Activated CD8-positive, alpha-beta memory T cell treated with anti-CD3 and anti-CD28 coated beads for 36 hours (primary cell): ENCODE results near the gene STARD3NL. TPM values are rescaled to one million over a fixed set of nuclear protein-coding genes. Genes with fewer than 3 reads are reported as not detected.
"Not testable (repeated sequence)": the region's sequence is repeated elsewhere in the genome, so short reads cannot be mapped to it uniquely, and the experiment has no call there.

ENCODE experiments used
- CTCF ChIA-PET: fragments of 350-600 bp; sonication (Branson Sonifier 250); formaldehyde crosslinking; loops from one replicate; lab custom pipeline; 2021; ENCODE audit warnings: antibody characterized with exemption; lab: Charles Lee
- POLR2A ChIA-PET: fragments of 350-600 bp; sonication (Branson Sonifier 250); formaldehyde crosslinking; loops from one replicate; lab custom pipeline; 2021; ENCODE audit warnings: antibody characterized with exemption; lab: Charles Lee
- total RNA-seq, 2 experiments: library from RNA; stranded (reverse); gene quantifications; one replicate each; pipeline ENCODE4 v1.2.3, GENCODE V29; 2021

STARD3NL gene
- total RNA-seq, 2 experiments from 2014 or later: 46.4 to 48.1 TPM

- CTCF ChIA-PET, POLR2A ChIA-PET: not testable (repeated sequence)
These were observed 65.3 kb downstream of the STARD3NL start for GRCh38 chr7:38243345-38243744.

GRCh38 chr7:38244516-38244915, 66.5 kb downstream of the STARD3NL start:
- ChIA-PET CTCF (no interaction called here), POLR2A (no interaction called here)

GRCh38 chr7:38245409-38245977, 67.4 kb downstream of the STARD3NL start:
- POLR2A ChIA-PET: no interaction called here
- CTCF ChIA-PET: interaction anchor here (0.9 kb wide), 1 partner anchor 125 kb away, joined by 4 read pairs; no protein-coding TSS in a partner anchor

GRCh38 chr7:38248069-38248567, 70.1 kb downstream of the STARD3NL start:
- POLR2A ChIA-PET: no interaction called here
- CTCF ChIA-PET: interaction anchor here (1.4 kb wide), 1 partner anchor 87 kb away, joined by 3 read pairs; no protein-coding TSS in a partner anchor

GRCh38 chr7:38249849-38250248, 71.8 kb downstream of the STARD3NL start:
- POLR2A ChIA-PET, CTCF ChIA-PET: not testable (repeated sequence)

- CTCF ChIA-PET: no interaction called here
- POLR2A ChIA-PET: no interaction called here
These were observed 79.3 kb downstream of the STARD3NL start for GRCh38 chr7:38257350-38257677.

- POLR2A ChIA-PET, CTCF ChIA-PET: not testable (repeated sequence)
These were observed 81.1 kb downstream of the STARD3NL start for GRCh38 chr7:38259157-38259556.

GRCh38 chr7:38261601-38262000, 83.6 kb downstream of the STARD3NL start:
- CTCF ChIA-PET: interaction anchor here (0.6 kb wide), 1 partner anchor 46 kb away, joined by 3 read pairs; no protein-coding TSS in a partner anchor
- POLR2A ChIA-PET: not testable (repeated sequence)

GRCh38 chr7:38262026-38262425, 84.0 kb downstream of the STARD3NL start:
- CTCF ChIA-PET: not testable (repeated sequence)
- POLR2A ChIA-PET: interaction anchor here (0.6 kb wide), 1 partner anchor 361 kb away, joined by 3 read pairs; no protein-coding TSS in a partner anchor

- CTCF ChIA-PET: no interaction called here
- POLR2A ChIA-PET: interaction anchor here (0.6 kb wide), 1 partner anchor 360 kb away, joined by 3 read pairs; no protein-coding TSS in a partner anchor
These were observed 84.5 kb downstream of the STARD3NL start for GRCh38 chr7:38262545-38262944.

GRCh38 chr7:38263274-38263673, 85.2 kb downstream of the STARD3NL start:
- POLR2A ChIA-PET, CTCF ChIA-PET: not testable (repeated sequence)

- CTCF ChIA-PET, POLR2A ChIA-PET: not testable (repeated sequence)
These were observed 86.6 kb downstream of the STARD3NL start for GRCh38 chr7:38264602-38265001.

- POLR2A ChIA-PET: not testable (repeated sequence)
These were observed 87.9 kb downstream of the STARD3NL start for GRCh38 chr7:38265958-38266357.

GRCh38 chr7:38269704-38270346, 91.8 kb downstream of the STARD3NL start:
- CTCF ChIA-PET: not testable (repeated sequence)
- POLR2A ChIA-PET: interaction anchor here (0.7 kb wide), 1 partner anchor 75 kb away, joined by 3 read pairs; no protein-coding TSS in a partner anchor

More at GRCh38 chr7:38265958-38266357, 87.9 kb downstream of the STARD3NL start:
- CTCF ChIA-PET: not testable (repeated sequence)

- CTCF ChIA-PET, POLR2A ChIA-PET: not testable (repeated sequence)
These were observed 92.4 kb downstream of the STARD3NL start for GRCh38 chr7:38270405-38270804.

- POLR2A ChIA-PET: no interaction called here
These were observed 95.4 kb downstream of the STARD3NL start, which contains the start of gene TARP for GRCh38 chr7:38273286-38273995. Gene TARP (minus strand): TSS chr7:38273636.

GRCh38 chr7:38274486-38274885, 96.4 kb downstream of the STARD3NL start:
- ChIA-PET CTCF (no interaction called here), POLR2A (interaction anchor here (1.2 kb wide), 1 partner anchor 25 kb away, joined by 3 read pairs; no protein-coding TSS in a partner anchor)

More at GRCh38 chr7:38273286-38273995, 95.4 kb downstream of the STARD3NL start, which contains the start of gene TARP:
- CTCF ChIA-PET: interaction anchor here (0.8 kb wide), 1 partner anchor 27 kb away, joined by 4 read pairs; no protein-coding TSS in a partner anchor

GRCh38 chr7:38274927-38275620, 97.0 kb downstream of the STARD3NL start:
- CTCF ChIA-PET: no interaction called here
- POLR2A ChIA-PET: interaction anchor here (1.2 kb wide), 1 partner anchor 25 kb away, joined by 3 read pairs; no protein-coding TSS in a partner anchor
